Kasumi-1 (cell line): ENCODE results near the gene TAF1C.
"Not testable (repeated sequence)": the region's sequence is repeated elsewhere in the genome, so short reads cannot be mapped to it uniquely, and the experiment has no call there.

Source experiments
- DNase-seq, 2 experiments: peaks; one replicate each; lab custom pipeline; 2025; lab: John Stamatoyannopoulos, UW

TAF1C gene

GRCh38 chr16:84186685-84187437 lies at the start of gene TAF1C:
Gene TAF1C, minus strand, starts transcription at chr16:84187057. Its CDS starts 2,069 bp downstream, at chr16:84184988.
- peak; percentile 81 to 82 for DNase-seq

- no peak for DNase-seq
Observed at GRCh38 chr16:84234321-84235241, 47.7 kb upstream of the TAF1C start.

- DNase-seq: no peak
Observed at GRCh38 chr16:84233748-84234147, 46.9 kb upstream of the TAF1C start.

GRCh38 chr16:84232969-84233368 lies 46.1 kb upstream of the TAF1C start:
- DNase-seq: no peak

DNA sequence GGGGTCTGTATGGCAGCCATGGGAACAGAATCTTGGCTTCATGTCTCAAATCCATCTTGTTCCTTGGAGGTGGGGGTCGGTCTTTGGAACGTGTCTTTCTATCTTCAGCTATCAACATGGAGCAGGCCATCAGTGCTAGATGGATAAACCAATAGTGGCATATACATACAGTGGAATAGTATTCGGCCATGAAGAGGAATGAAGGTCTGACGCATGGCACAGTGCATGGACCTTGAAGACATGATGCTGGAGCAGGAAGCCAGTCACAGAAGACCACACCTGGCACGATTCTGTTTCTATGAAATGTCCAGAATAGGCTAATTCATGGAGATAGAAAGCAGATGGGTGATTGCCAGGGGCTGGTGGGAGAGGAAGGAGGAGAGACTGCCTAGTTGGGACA lies 45.2 kb upstream of the TAF1C start:
- DNase-seq: no peak

GRCh38 chr16:84229471-84229870 lies 42.6 kb upstream of the TAF1C start:
- DNase-seq: no peak

- no peak for DNase-seq
Observed at GRCh38 chr16:84228256-84228838, 41.5 kb upstream of the TAF1C start.

DNA sequence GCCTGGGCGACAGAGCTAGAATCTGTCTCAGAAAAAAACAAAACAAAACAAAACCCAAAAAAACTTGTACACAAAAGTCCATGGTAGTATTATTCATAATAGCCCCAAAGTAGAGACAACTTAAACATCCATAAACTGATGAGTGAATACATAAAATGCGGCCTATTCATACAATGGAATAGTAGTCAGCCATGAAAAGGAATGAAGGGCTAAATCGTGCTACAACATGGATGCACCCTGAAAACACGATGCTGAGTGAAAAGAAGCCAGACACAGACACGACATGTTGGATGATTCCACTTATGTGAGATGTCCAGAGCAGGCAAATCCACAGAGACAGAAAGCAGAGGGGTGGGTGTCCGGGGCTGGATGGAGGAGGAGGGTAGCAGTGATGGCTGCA lies 40.7 kb upstream of the TAF1C start:
- no peak for DNase-seq

- no peak for DNase-seq
Observed at GRCh38 chr16:84226026-84226425, 39.2 kb upstream of the TAF1C start.

DNA sequence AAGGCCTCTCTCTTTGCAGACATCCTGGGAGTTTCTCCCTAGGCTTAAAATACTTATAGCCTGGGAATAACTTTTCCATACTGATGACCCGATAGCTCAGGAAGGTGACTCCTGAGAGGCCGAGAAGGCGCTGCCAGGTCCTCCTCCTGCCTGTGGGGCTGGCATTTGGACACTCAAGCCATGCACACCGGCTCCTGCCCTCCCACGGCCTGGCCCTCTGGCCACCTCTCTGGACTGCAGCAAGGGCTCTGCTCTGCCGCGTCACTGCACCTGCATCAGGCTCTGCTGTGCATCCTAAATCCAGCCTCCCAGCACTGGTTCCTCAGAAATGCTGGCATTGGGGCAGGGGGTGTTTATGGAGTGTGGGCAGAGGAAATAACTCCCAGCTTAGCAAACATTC lies 38.7 kb upstream of the TAF1C start:
- no peak for DNase-seq

DNA sequence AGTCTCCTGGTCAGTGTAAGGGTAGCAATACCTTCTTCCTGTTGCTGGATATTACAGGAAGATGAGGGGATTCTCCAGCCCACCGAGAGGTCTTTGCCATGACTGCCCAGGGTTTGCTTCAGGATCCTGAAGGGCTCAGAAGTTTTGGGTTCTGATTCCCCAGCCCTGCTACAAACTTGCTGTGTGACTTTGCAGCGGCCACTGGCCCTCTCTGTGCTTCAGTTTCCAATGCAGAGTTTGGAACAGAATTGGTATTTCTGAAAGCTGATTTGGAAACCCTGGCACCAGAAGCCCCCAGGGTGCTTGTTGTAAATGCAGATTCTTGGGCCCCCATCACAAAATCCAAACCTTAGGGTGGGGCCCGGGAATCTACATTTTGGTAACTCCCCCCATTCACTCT lies 38.3 kb upstream of the TAF1C start:
- DNase-seq: no peak

DNA sequence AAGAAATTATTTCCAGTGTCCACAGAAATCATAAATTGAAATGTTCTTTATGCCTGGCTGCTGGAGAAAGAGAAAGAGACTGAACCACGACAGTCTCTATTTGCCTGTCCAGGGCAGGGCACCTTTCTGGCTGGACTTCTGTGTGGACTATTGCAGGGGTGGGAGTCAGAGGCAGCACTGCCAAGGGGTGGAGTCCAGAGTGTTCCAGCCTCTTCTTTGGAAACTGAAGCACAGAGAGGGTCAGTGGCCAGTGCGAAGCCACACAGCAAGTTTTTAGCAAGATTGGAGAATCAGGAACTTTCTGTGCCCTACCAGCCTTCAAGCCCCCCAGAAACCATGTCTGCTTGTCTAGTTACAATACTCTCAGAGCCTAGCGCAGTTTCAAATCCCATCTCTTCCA lies 37.7 kb upstream of the TAF1C start:
- DNase-seq: no peak

DNA sequence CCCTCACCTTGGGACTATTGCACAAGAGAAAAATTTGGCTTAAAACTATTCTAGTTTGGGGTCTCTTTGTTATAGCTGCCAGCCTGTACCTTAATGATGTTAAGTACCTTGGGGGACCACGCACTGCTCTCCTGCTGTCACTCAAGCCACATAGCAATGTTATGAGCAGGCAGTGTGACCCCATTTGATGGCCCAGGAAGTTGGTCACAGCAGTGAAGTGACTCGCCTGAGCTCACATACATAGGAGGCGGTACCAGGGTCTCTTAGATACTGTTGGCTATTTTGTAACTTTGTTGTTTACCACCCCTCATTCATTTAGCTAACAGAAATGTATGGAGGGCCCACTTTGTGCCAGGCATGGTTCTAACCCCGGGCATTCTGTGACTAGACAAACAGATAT lies 36.6 kb upstream of the TAF1C start:
- DNase-seq: no peak

DNA sequence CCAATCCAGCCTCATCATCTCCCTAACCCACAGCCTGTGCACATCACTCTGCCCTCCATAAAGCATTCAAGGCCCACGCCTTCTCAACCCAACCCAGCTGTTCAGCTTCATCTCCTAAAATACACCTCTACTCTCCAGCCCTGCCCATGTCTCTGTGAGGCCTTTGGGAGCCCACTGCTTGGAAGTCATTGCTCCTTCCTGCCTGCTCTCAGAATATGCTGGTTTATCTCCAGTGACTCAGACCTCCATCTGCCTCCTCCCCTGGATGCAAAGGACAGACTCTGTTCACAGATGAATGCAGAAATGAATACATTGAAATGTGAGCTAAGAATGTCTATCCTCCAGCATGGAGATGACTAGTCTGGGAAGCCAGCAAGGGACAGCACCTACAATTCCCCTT lies 34.0 kb upstream of the TAF1C start:
- DNase-seq: no peak

DNA sequence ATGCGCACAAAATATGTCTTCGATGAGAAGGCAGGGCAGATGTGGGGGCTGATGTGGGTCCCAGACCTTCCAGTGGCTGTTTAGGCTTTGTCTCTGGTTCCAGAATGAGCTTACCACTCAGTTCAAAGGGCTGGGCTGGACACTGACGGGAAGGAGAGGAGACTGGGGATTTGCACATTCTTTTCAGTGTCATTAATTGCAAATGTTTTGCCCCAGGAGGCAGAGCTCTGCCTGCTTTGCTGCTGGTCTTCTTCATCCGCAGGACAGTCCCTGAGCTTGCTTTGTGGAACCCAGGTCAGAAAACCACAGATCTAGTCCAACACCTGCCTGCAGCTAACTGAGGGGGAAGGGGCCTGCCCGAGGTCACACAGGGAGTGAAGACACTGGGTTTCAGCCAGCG lies 32.1 kb upstream of the TAF1C start:
- no peak for DNase-seq

DNA sequence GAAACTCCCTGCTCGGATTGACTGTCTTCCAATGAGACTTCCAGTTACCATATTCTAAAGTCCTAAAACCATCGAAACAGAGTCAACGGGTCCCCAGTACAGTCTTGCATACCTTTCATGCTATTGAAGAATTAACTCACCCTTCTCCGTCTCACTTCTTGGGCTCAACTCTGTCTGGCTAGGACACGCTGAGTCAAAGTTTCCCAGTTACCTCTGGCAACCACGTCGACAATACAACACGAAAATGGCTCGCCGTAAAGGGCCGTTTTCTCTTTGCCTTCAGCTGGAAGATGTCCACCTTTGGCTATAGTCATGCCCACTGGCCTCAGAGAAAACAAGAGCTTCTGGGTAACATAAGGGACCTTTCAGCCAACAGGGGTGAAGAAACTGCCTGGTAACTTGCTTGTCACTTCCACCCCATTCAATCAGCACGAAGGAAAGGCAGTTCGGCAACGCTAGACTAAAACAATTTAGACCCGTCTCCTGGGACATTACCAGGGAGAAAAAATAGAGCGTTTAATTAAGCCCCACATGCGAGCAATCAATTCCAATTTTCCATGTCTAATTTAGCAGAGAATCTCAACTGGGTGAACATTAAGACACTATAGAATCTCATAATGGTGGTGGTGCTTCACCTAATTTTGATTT lies 31.4 kb upstream of the TAF1C start:
- no peak for DNase-seq

GRCh38 chr16:84216144-84216543 lies 29.3 kb upstream of the TAF1C start:
- DNase-seq: not testable (repeated sequence)

- no peak for DNase-seq
Observed at GRCh38 chr16:84215531-84215930, 28.7 kb upstream of the TAF1C start.

GRCh38 chr16:84214451-84215066 lies 27.7 kb upstream of the TAF1C start:
- no peak for DNase-seq

GRCh38 chr16:84212631-84213030 lies 25.8 kb upstream of the TAF1C start:
- no peak for DNase-seq

- no peak for DNase-seq
Observed at GRCh38 chr16:84212154-84212553, 25.3 kb upstream of the TAF1C start.

DNA sequence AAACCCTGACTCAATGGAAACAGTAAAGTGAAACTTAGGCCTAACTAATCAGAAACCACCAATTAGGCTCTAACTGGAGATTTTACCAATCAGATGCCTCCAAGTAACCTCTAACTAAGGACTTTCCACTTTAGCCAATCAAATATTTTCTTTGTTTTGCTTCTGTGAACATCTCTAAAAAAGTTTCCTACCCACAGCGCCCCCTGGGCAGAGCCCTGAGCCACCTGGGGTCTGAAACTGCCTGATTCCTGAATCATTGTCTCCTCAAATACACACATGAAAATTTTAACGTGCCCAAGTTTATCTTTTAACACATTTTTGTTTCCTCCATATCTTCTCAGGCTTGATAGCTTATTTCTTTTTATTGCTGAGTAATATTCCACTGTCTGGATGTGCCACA lies 23.1 kb upstream of the TAF1C start:
- DNase-seq: no peak
